ENCODE data around the gene MS4A2. TPM values are rescaled to one million over a fixed set of nuclear protein-coding genes. Genes with fewer than 3 reads are reported as not detected.
A peak's percentile ranks its signal among the peaks of the same experiment; 100 is the strongest.
"Not testable (repeated sequence)": the region's sequence is repeated elsewhere in the genome, so short reads cannot be mapped to it uniquely, and the experiment has no call there.

Gene MS4A2
- total RNA-seq (0.40 TPM), polyA plus RNA-seq (ENCODE audit: insufficient read depth in 1 of 8, insufficient read length in 8 of 8, low replicate concordance in 1 of 8) (under 1 TPM in 7 of 8 donors, not detected in 1; 0.05 to 0.29 (median 0.20) TPM)
- long read RNA-seq, donor 1 = 0 reads
- long read RNA-seq, donor 2 = 0 reads
- long read RNA-seq, donor 3 = 0 reads
- long read RNA-seq, donor 4 = 0 reads
- long read RNA-seq, donor 5 = 0 reads
- long read RNA-seq, donor 6 = 0 reads
- long read RNA-seq, donor 7 = 0 reads
- long read RNA-seq, donor 8 = 0 reads
- long read RNA-seq, donor 9 = 0 reads
- long read RNA-seq, donor 10 = 0 reads
- long read RNA-seq, donor 11 = 0 reads

- Histone ChIP-seq H3K36me3 (ENCODE audit: control insufficient read depth, insufficient read depth, low read length) (no peaks in the 10 kb centered on the region), H3K27ac (ENCODE audit: low read length) (no peak within 1 kb of the TSS), H3K4me3 (ENCODE audit: low read length) (no peak within 1 kb of the TSS), H3K9me3 (replicated peaks; ENCODE audit: control insufficient read depth, low read depth, low read length) (no peaks in the 10 kb centered on the region), H3K27me3 (ENCODE audit: control insufficient read depth, insufficient read depth, low read length) (no peaks in the 10 kb centered on the region), H3K4me1 (ENCODE audit: control insufficient read depth, insufficient read depth, low read length) (no peaks in the 10 kb centered on the region)
- 60% methylated on average over 1 of the region's 1 CpG for WGBS (ENCODE audit: insufficient coverage)
- DNase-seq = no peak
These were observed at the start of gene MS4A2 for GRCh38 chr11:60088364-60088763. MS4A2 (plus strand) TSS chr11:60088664; CDS start chr11:60088766, 102 bp downstream.

GRCh38 chr11:60040109-60040508 is 48.4 kb upstream of the MS4A2 start, which contains the start of gene OOSP2:
OOSP2 (plus strand) TSS chr11:60040409; CDS start chr11:60040460, 51 bp downstream.
- Histone ChIP-seq H3K27ac (ENCODE audit: low read length) (no peak within 1 kb of the TSS), H3K27me3 (ENCODE audit: control insufficient read depth, insufficient read depth, low read length) (no peaks in the 10 kb centered on the region), H3K4me1 (ENCODE audit: control insufficient read depth, insufficient read depth, low read length) (no peaks in the 10 kb centered on the region), H3K4me3 (ENCODE audit: low read length) (no peak within 1 kb of the TSS), H3K9me3 (replicated peaks; ENCODE audit: control insufficient read depth, low read depth, low read length) (no peaks in the 10 kb centered on the region), H3K36me3 (ENCODE audit: control insufficient read depth, insufficient read depth, low read length) (no peaks in the 10 kb centered on the region)
- DNase-seq = no peak
- WGBS (ENCODE audit: insufficient coverage) = 80% methylated on average over 4 of the region's 8 CpGs

- H3K9me3 ChIP-seq (replicated peaks; ENCODE audit: control insufficient read depth, low read depth, low read length); DNase-seq; H3K27ac ChIP-seq (ENCODE audit: low read length); H3K4me1 ChIP-seq (ENCODE audit: control insufficient read depth, insufficient read depth, low read length); H3K27me3 ChIP-seq (ENCODE audit: control insufficient read depth, insufficient read depth, low read length); H3K36me3 ChIP-seq (ENCODE audit: control insufficient read depth, insufficient read depth, low read length); H3K4me3 ChIP-seq (ENCODE audit: low read length): not testable (repeated sequence)
These were observed 38.0 kb upstream of the MS4A2 start for GRCh38 chr11:60050422-60050821.

GRCh38 chr11:60050839-60051238 is 37.6 kb upstream of the MS4A2 start:
- not testable (repeated sequence) for H3K27me3 ChIP-seq (ENCODE audit: control insufficient read depth, insufficient read depth, low read length); H3K4me1 ChIP-seq (ENCODE audit: control insufficient read depth, insufficient read depth, low read length); H3K4me3 ChIP-seq (ENCODE audit: low read length); H3K36me3 ChIP-seq (ENCODE audit: control insufficient read depth, insufficient read depth, low read length); DNase-seq; H3K27ac ChIP-seq (ENCODE audit: low read length); H3K9me3 ChIP-seq (replicated peaks; ENCODE audit: control insufficient read depth, low read depth, low read length)
- WGBS (ENCODE audit: insufficient coverage) = no CpG with 5 or more reads among the region's 3 CpGs

GRCh38 chr11:60056349-60056969 is 32.0 kb upstream of the MS4A2 start, which contains the start of gene MS4A3:
MS4A3 (plus strand) TSS chr11:60056665; CDS start chr11:60061161, 4,496 bp downstream.
- Histone ChIP-seq H3K36me3 (ENCODE audit: control insufficient read depth, insufficient read depth, low read length) (no peaks in the 10 kb centered on the region), H3K27ac (ENCODE audit: low read length) (no peak within 1 kb of the TSS), H3K4me3 (ENCODE audit: low read length) (no peak within 1 kb of the TSS), H3K9me3 (replicated peaks; ENCODE audit: control insufficient read depth, low read depth, low read length) (no peaks in the 10 kb centered on the region), H3K27me3 (ENCODE audit: control insufficient read depth, insufficient read depth, low read length) (no peaks in the 10 kb centered on the region), H3K4me1 (ENCODE audit: control insufficient read depth, insufficient read depth, low read length) (no peaks in the 10 kb centered on the region)
- WGBS (ENCODE audit: insufficient coverage) = 87% methylated on average over 3 of the region's 8 CpGs
- no peak for DNase-seq

DNA sequence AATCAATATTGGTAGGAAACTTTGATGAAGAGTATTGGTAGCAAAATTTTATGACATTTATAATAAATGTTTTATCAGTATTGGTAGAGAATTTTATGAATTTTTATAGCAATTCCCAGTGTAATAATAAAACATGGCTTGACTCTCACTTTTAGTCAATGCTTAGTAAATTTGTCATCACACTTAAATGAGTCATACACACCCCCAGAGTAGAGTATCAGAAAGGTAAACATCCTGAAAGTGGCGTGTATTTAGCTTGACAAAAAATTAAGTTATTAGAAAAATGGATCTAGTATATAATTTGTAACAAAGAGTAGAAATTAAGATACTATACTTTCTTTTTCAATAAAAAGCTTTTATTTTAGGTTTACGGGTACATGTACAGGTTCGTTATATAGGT is 29.4 kb upstream of the MS4A2 start:
- H3K36me3 ChIP-seq (ENCODE audit: control insufficient read depth, insufficient read depth, low read length) = no peaks in the 10 kb centered on the region
- H3K27me3 ChIP-seq (ENCODE audit: control insufficient read depth, insufficient read depth, low read length) = no peaks in the 10 kb centered on the region
- H3K4me3 ChIP-seq (ENCODE audit: low read length) = no peak overlapping the region
- H3K4me1 ChIP-seq (ENCODE audit: control insufficient read depth, insufficient read depth, low read length) = no peaks in the 10 kb centered on the region
- no peaks in the 10 kb centered on the region for H3K9me3 ChIP-seq (replicated peaks; ENCODE audit: control insufficient read depth, low read depth, low read length)
- no CpG with 5 or more reads among the region's 3 CpGs for WGBS (ENCODE audit: insufficient coverage)
- no peak for DNase-seq
- H3K27ac ChIP-seq (ENCODE audit: low read length) = no peak overlapping the region

DNA sequence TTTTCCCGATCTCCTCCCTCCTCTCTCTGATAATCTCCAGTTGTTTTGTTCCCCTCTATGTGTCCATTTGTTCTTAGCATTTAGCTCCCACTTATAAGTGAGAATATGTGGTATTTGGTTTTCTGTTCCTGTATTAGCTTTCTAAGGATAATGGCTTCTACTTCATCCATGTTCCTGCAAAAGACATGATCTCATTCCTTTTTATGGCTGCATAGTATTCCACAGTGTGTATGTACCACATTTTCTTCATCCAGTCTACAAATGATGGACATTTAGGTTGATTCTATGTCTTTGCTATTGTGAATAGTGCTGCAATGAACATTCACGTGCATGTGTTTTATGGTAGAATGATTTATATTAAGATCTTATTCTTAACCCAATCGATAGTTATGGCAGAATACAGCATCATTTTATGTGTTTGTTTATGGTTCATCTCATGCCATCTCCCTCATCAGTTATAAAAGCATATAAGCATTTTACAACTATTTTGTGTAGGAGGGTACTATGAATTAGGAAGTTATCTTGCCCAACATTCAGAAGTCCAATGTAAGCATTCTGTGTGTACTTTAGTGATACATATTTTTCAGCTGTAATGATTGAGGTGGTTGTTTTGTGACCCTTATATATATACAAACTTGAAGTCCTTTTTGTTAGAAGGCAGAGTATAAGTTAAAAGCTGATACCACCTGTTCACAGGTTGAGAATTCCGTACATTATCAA is 28.8 kb upstream of the MS4A2 start:
- no peaks in the 10 kb centered on the region for H3K27me3 ChIP-seq (ENCODE audit: control insufficient read depth, insufficient read depth, low read length)
- no CpG with 5 or more reads among the region's 4 CpGs for WGBS (ENCODE audit: insufficient coverage)
- DNase-seq = no peak
- no peaks in the 10 kb centered on the region for H3K9me3 ChIP-seq (replicated peaks; ENCODE audit: control insufficient read depth, low read depth, low read length)
- H3K27ac ChIP-seq (ENCODE audit: low read length) = no peak overlapping the region
- H3K4me1 ChIP-seq (ENCODE audit: control insufficient read depth, insufficient read depth, low read length) = no peaks in the 10 kb centered on the region
- H3K4me3 ChIP-seq (ENCODE audit: low read length) = no peak overlapping the region
- no peaks in the 10 kb centered on the region for H3K36me3 ChIP-seq (ENCODE audit: control insufficient read depth, insufficient read depth, low read length)

GRCh38 chr11:60064111-60064510 is 24.4 kb upstream of the MS4A2 start:
- Histone ChIP-seq H3K27me3 (ENCODE audit: control insufficient read depth, insufficient read depth, low read length) (no peaks in the 10 kb centered on the region), H3K36me3 (ENCODE audit: control insufficient read depth, insufficient read depth, low read length) (no peaks in the 10 kb centered on the region), H3K4me1 (ENCODE audit: control insufficient read depth, insufficient read depth, low read length) (no peaks in the 10 kb centered on the region), H3K9me3 (replicated peaks; ENCODE audit: control insufficient read depth, low read depth, low read length) (no peaks in the 10 kb centered on the region), H3K4me3 (ENCODE audit: low read length) (no peak overlapping the region), H3K27ac (ENCODE audit: low read length) (no peak overlapping the region)
- no CpG with 5 or more reads among the region's 1 CpG for WGBS (ENCODE audit: insufficient coverage)
- peak; percentile 5 for DNase-seq

DNA sequence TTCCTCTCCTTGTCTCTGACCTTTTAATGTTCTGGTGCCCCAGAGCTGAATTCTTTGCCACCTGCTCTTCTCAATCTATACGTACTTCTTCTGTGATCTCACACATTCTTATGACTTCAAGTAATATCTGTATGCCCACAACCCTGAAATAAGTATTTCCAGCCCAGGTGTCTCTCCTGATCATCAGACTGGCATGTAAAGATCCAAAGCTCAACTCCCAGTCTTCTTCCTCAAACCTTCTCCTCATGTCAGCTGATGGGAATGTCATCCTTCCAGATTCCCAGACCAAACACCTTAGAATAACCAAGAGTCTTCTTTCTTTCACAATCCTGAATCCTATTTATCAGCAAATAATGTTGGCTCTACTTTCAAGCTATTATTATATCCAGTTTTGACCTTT is 22.7 kb upstream of the MS4A2 start:
- 100% methylated on average over 1 of the region's 1 CpG for WGBS (ENCODE audit: insufficient coverage)
- no peak overlapping the region for H3K4me3 ChIP-seq (ENCODE audit: low read length)

GRCh38 chr11:60069450-60069849 is 19.0 kb upstream of the MS4A2 start:
- Histone ChIP-seq H3K4me1 (ENCODE audit: control insufficient read depth, insufficient read depth, low read length) (no peaks in the 10 kb centered on the region), H3K27me3 (ENCODE audit: control insufficient read depth, insufficient read depth, low read length) (no peaks in the 10 kb centered on the region), H3K27ac (ENCODE audit: low read length) (no peak overlapping the region), H3K9me3 (replicated peaks; ENCODE audit: control insufficient read depth, low read depth, low read length) (no peaks in the 10 kb centered on the region), H3K4me3 (ENCODE audit: low read length) (no peak overlapping the region), H3K36me3 (ENCODE audit: control insufficient read depth, insufficient read depth, low read length) (no peaks in the 10 kb centered on the region)
- DNase-seq = no peak
- WGBS (ENCODE audit: insufficient coverage) = no CpG with 5 or more reads among the region's 2 CpGs

More for the DNA sequence above, 22.7 kb upstream of the MS4A2 start:
- no peaks in the 10 kb centered on the region for H3K36me3 ChIP-seq (ENCODE audit: control insufficient read depth, insufficient read depth, low read length)
- H3K27ac ChIP-seq (ENCODE audit: low read length) = no peak overlapping the region
- no peaks in the 10 kb centered on the region for H3K27me3 ChIP-seq (ENCODE audit: control insufficient read depth, insufficient read depth, low read length)
- DNase-seq = no peak
- no peaks in the 10 kb centered on the region for H3K4me1 ChIP-seq (ENCODE audit: control insufficient read depth, insufficient read depth, low read length)
- no peaks in the 10 kb centered on the region for H3K9me3 ChIP-seq (replicated peaks; ENCODE audit: control insufficient read depth, low read depth, low read length)
